Measurements from ENCODE around the gene PIK3R5.
"Not testable (repeated sequence)": the region's sequence is repeated elsewhere in the genome, so short reads cannot be mapped to it uniquely, and the experiment has no call there.

PIK3R5 gene

GRCh38 chr17:8894673-8895578 is 70.6 kb downstream of the PIK3R5 start:
- FAIRE-seq, result peak; percentile 81

- FAIRE-seq, result no peak
Measured at GRCh38 chr17:8894202-8894671, 71.3 kb downstream of the PIK3R5 start.

GRCh38 chr17:8893621-8894201 is 71.8 kb downstream of the PIK3R5 start:
- FAIRE-seq, result no peak

- no peak for FAIRE-seq
Measured at GRCh38 chr17:8893059-8893458, 72.4 kb downstream of the PIK3R5 start.

- no peak for FAIRE-seq
Measured at GRCh38 chr17:8892338-8892690, 73.2 kb downstream of the PIK3R5 start.

DNA sequence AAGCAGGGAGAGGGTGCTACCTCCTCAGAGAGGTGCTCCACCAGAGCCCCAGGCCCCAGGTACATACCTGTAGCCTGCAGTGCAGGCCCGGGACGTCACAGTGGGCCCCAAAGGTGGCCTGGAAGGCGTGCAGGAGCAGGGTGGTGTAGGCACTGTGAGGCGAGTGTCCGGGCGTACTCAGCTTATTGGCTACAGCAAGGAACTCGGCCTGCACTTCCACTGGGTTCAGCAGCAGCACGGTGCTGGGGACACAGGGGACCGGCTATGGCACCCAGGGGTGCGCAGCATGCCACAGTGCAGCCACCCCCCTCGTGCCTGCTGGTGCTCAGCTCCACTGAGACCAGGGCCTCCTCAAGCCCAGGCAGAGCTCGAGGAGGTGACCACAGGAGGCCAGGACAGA is 74.8 kb downstream of the PIK3R5 start:
- no peak for FAIRE-seq

- FAIRE-seq, result no peak
Measured at GRCh38 chr17:8889458-8890210, 75.9 kb downstream of the PIK3R5 start.

- no peak for FAIRE-seq
Measured at GRCh38 chr17:8888704-8889302, 76.7 kb downstream of the PIK3R5 start.

DNA sequence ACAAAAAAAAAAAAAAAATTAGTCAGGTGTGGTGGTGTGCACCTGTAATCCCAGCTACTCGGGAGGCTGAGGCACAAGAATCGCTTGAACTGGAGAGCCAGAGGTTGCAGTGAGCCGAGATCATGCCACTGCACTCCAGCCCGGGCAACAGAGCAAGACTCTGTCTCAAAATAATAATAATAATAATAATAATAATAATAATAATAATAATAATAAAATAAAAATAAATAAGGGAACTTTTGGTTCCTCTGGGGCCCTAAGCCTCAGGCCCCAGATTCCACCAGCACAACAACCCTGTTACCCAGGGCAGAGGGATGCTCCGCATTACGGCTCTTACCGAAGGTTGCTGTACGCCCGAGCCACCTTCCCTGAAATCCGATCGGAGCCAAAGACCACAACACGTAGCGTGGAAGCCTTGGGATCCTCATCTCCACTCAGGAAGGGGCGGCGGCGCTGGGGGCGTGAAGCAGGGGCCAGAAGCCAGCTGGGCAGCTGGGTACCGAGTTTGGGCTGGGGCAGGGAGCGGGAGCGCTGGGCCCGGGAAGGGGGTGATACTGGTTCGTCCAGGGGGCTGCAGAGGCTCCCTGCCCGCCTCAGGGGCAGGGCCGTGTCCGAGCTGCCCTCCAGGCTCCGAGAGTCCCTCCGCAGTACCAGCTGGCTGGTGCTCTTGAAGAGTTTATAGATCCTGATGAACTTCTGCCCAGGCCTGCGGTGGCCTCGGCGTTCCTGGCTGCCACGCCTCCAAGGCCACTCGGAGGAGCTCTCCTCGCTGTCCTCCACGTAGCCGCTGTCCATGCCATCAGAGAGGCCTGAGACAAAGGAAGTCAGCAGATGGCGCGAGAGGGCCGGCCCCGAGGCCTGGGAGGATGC is 77.4 kb downstream of the PIK3R5 start:
- no peak for FAIRE-seq

GRCh38 chr17:8887301-8887700 is 78.2 kb downstream of the PIK3R5 start:
- no peak for FAIRE-seq

GRCh38 chr17:8885967-8886684 is 79.4 kb downstream of the PIK3R5 start:
- FAIRE-seq, result no peak

DNA sequence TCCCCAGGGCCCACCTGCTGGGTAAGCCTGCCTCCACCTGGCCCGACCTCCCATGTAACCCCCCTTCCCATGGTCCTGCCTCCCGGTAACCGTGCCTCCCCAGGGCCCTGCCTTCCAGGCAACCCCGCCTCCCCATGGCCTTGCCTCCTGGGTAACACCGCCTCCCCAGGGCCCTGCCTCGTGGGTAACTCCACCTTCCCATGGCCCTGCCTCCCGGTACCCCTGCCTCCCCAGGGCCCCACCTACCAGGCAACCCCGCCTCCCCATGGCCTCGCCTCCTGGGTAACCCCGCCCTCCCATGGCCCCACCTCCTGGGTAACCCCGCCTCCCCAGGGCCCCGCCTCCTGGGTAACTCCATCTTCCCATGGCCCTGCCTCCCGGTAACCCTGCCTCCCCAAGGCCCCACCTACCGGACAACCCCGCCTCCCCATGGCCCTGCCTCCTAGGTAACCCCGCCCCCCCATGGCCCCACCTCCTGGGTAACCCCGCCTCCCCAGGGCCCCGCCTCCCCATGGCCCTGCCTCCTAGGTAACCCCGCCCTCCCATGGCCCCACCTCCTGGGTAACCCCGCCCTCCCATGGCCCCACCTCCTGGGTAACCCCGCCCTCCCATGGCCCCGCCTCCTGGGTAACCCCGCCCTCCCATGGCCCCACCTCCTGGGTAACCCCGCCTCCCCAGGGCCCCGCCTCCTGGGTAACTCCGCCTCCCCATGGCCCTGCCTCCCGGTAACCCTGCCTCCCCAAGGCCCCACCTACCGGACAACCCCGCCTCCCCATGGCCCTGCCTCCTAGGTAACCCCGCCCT is 80.1 kb downstream of the PIK3R5 start:
- not testable (repeated sequence) for FAIRE-seq

- FAIRE-seq, result no peak
Measured at GRCh38 chr17:8884336-8884990, 81.0 kb downstream of the PIK3R5 start.

DNA sequence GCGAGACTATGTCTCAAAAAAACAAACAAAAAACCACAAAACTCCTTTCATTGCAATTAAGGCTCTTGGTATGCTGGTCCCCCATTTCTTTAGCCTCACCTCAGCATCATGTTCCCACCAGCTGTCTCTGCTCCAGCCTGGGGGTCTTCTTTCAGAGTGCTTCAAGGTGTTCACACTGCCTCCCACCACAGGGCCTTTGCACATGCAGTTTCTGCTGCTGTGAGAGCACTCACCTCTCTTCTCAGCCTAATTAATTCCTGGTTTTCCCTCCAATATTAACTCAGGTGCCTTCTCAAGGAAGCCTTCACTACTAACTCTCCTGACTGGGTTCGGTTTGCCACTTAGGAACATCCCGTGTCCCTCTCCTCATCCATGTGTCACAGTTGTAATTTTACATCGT is 82.2 kb downstream of the PIK3R5 start:
- no peak for FAIRE-seq

- no peak for FAIRE-seq
Measured at GRCh38 chr17:8881606-8882005, 83.9 kb downstream of the PIK3R5 start.

GRCh38 chr17:8880466-8880865 is 85.0 kb downstream of the PIK3R5 start:
- no peak for FAIRE-seq

- no peak for FAIRE-seq
Measured at GRCh38 chr17:8879410-8879809, 86.1 kb downstream of the PIK3R5 start.

DNA sequence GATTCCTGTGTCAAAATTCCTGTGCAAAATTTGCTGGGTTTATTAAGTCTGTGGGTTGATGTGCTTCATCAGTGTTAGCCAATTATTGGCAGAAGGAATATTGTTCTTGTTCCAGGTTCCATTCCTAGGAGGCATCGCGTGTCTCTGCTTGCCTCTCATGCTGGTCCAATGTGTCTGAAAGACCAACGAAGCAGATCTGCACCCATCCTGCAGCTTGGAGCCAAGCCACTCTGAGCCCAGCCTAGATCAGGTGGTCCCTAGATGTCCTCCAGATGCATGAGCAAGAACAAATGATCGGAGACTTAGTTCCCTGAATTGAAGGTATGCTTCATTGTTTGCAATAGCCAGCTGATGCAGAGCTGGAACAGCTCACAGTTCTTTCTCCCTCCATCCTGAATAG is 87.5 kb downstream of the PIK3R5 start:
- FAIRE-seq, result no peak

- FAIRE-seq, result no peak
Measured at GRCh38 chr17:8875957-8876356, 89.5 kb downstream of the PIK3R5 start.

DNA sequence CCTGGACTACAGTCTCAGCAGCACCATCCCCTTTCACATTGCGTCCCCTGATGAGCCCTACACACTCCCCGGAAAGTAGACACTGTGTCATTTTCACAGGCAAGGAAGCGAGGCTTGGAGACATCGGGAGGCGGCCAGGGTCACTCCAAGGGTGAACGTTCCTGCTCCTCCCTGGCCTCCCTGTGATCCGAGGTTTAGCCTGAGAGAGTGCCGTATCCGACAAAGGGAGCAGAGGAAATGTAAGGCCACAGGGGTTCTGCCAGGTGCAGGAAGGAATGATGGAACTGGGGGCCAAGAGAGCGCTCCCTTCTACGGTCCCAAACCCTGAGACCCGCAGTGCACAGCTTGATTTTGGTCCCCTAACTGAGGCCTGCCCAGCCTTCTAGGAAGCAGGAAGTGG is 90.1 kb downstream of the PIK3R5 start:
- FAIRE-seq, result no peak

Measured in G401.6 (cell line).